ENCODE results near the gene INHBE. TPM values are rescaled to one million over a fixed set of nuclear protein-coding genes. Genes with fewer than 3 reads are reported as not detected.
A peak's percentile ranks its signal among the peaks of the same experiment; 100 is the strongest.

INHBE gene
- total RNA-seq, 1 experiment from 2014 or later: 0.78 TPM

DNA sequence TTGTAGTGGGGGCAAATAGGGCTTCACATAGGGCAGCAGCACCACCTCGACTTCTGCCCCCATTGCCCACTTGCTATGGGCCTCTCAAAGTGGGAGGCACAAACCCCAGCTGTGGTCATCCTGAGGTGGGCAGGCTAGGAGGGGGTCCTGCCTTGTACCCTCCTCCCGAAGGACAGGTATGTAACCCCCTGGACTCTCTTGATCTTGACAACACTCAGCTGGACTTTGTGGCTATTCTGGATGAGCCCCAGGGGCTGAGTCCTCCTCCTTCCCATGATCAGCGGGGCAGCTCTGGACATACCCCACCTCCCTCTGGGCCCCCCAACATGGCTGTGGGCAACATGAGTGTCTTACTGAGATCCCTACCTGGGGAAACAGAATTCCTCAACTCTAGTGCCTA lies 16.6 kb downstream of the INHBE start:
- in situ Hi-C loops (cut with HindIII; ENCODE audit: low sequenced_read_pairs): no loop called here
- no peak for DNase-seq (ENCODE audit: low spot score)

DNA sequence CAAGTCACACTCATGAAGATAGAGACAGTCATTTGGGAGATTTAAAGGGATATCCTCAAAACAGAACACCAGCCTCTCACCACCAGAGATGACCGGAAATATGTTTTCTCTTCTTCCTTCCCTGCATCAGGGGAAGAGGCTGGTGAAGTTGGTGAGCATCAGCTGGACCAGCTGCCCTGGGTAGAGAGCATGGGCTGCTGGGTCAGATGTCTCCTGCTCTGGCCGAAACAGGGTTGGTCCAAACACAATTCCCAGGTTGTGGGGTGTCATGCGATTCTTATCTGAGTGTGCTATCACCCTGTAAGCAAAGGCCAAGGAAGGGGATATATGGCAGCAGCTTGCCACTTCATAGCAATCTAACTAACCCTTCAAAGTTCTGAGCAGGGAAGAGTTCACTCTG lies 17.3 kb downstream of the INHBE start:
- in situ Hi-C loops (cut with HindIII; ENCODE audit: low sequenced_read_pairs): no loop called here
- DNase-seq (ENCODE audit: low spot score): no peak

DNA sequence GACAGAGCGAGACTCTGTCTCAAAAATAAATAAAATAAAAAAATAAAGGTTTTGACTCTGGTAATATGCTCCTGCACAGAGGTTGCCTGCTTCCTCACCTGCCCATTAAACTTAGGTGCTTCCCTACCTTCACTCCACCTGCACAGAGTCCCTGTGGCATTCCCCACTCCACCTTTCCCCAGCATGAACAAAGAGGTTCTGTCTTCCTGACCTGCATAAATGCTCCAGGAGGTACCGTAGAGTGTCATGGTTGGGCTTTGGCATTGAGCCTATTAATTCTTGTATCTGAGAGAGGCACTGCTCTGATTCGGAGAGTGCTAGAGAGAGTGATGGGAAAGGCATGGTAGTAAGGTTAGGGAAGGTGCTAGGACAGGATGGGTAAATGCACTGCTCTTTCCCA lies 18.3 kb downstream of the INHBE start:
- peak; percentile 41 for DNase-seq (ENCODE audit: low spot score)
- in situ Hi-C loops (cut with HindIII; ENCODE audit: low sequenced_read_pairs): no loop called here

DNA sequence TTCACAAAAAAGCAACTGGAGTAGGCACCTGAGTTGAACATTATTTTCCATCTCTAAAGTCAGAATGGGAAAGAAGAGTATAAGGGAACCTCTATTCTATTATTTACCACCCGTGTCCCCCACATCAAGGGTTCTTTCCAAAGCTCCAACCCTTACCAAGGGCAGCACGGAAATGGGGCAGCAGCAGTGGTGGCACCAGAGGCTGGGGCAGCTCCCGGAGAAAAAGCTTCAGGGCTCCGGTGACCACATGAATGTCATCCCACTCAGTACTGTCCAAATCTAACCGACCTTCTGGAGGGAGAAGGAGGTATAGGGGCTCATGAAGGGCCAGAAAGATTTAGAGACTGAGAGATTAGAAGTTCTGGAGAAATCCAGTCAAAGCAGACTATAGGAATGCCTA lies 18.8 kb downstream of the INHBE start:
- in situ Hi-C loops (cut with HindIII; ENCODE audit: low sequenced_read_pairs): no loop called here
- no peak for DNase-seq (ENCODE audit: low spot score)

DNA sequence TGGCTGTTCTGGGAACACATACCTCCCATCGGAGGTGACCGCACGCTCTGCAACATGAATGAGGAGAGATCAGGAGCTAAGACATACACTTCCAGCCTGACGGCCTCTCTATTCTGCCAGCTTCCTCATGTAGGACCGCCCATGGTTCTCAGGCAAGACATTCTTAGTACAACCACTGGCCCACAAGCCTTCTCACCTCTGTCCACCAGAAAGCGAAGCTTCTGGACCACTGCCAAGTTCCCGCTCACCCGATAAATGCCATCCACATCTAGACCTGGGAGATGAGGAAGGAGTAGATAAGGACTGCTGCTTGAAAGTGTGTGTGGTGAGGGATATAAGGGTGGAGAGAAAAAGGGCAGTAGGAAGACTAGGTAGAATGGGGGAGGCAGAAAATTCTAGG lies 19.3 kb downstream of the INHBE start:
- in situ Hi-C loops (cut with HindIII; ENCODE audit: low sequenced_read_pairs): no loop called here
- no peak for DNase-seq (ENCODE audit: low spot score)

DNA sequence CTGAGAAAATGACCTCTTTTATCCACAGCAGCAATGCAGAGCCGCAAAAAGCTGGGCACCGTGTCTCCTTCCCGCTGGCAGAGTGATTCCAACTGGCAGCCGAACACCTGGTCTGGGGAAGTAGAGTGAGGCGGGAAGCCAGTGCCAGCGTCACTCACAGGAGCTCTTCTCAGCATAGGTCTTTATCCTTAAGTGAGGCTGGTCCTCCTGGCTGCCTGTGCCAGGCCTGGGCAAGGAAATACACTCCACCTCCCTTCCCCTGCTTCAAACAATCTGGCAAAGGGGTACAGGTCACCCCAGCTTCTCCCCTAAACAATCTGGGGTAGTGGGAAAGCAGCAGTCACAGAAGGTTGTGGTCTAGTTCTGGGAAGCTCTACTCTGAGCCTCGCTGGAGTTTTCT lies 19.8 kb downstream of the INHBE start:
- in situ Hi-C loops (cut with HindIII; ENCODE audit: low sequenced_read_pairs): no loop called here
- DNase-seq (ENCODE audit: low spot score): peak; percentile 85

DNA sequence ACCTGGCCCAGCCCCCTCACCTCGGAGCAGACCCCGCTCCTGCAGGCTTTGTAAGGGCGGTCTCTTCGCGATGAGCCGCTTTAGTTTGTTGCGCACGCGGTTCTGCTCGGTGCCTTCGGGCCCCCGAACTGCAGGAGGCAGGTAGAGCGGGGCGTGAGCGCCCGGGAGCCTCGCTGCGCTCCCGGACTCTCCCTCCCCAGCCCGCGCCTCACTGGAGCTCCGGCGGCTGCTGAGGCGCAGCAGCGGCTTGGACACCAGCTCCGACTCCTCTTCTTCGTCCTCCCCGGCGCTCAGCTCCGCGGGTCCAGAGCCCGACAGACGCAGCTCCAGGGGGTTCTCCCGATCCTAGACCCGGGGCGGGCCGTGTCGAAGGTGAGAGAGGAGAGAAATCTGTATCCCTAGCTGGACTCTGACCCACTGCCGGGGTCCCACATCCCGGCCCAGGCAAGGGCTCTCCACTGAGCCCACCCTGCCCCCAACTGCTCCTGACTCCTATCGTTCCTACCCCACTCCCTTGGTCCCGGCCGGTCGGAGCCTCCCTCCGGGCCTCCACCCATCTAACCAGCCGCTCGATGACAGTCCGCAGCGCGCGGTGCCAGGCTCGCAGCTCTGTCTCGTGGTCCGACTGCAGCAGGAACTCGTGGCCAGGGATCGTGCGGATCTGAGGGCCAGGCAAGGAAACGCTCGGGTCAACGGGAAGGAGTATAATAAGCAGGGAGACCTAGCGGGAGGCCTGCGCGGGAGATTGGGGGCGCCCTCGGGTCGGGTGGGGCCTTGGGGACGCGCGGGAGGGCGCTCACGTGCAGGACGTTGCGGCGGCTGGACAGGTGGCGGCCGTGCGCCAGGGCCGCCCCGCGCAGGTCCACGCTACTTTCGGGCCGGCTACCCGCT lies 20.4 kb downstream of the INHBE start:
- peak; percentile 49 for DNase-seq (ENCODE audit: low spot score)
- in situ Hi-C loops (cut with HindIII; ENCODE audit: low sequenced_read_pairs): no loop called here

DNA sequence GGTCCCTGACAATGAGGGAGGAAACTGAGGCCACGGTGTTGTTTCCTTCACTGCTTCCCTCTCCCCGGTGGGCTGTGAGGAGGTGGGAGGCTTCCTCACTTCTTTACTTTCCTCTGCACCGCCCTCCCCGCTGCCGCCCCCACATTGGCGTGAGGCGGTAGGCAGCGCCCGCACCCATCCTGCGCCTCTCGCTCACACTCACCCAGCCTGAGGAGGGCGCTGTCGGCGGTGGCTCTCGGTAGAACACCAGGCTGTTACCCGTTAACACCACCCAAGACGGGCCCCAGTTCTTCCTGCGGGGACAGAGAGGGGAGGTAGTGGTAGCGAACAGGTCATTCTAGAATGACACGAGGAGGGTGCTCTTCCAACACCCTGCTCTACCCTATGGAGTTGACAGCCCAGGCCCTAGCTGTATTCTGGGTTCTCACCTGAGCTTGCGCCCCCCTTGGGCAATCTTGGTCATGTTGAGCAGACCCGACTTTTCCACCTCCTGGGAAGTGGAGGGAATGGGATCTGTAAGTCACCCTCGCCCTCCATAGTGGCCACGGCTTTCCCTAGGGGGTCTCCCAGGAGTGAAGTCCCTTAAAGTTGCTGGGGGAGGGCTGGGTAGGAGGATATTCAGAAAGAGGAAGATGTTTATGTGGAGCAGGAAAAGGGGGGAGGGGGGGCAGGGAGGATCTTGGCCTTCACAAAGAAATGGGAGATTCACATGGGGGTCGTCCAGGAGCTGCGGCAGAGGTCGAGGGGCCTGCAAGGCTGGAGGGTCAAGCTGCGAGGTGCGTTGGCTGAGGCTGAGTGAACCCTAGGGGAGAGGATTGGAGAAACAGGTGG lies 21.3 kb downstream of the INHBE start:
- no peak for DNase-seq (ENCODE audit: low spot score)
- in situ Hi-C loops (cut with HindIII; ENCODE audit: low sequenced_read_pairs): no loop called here

DNA sequence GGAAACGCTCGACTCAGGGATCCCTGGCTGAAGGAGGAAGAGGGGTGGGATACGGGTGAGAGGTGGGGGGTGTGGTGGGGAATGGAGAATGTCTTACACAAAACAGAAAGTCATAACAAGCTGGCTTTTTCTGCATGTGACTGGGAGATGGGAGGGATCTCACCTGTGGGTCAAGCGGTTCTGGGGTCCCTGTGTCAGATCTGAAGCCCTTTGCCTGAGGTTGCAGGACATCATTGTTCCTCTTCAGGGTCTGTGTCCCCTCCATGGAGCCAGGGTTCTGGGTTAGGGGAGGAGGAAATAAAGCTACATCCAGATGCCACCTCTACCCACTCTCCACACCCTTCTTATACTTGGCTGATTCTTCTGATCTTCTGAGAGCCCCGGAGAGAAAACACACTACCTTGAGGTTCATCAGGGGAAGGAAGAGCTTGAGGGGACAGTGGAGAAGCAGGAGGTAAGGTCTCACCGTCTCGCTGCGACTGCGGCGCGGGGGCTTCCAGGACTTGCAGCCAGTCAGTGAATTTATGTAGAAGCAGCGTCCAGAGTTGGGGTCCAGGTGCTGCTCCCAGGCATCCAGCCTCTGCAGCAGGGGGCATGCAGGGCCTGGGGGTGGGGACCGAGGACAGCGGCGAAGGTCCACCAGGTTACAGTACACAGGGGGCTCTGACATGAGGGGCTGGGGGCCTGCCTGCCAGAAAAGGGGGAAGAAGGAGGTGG lies 22.0 kb downstream of the INHBE start:
- no peak for DNase-seq (ENCODE audit: low spot score)
- in situ Hi-C loops (cut with HindIII; ENCODE audit: low sequenced_read_pairs): no loop called here

DNA sequence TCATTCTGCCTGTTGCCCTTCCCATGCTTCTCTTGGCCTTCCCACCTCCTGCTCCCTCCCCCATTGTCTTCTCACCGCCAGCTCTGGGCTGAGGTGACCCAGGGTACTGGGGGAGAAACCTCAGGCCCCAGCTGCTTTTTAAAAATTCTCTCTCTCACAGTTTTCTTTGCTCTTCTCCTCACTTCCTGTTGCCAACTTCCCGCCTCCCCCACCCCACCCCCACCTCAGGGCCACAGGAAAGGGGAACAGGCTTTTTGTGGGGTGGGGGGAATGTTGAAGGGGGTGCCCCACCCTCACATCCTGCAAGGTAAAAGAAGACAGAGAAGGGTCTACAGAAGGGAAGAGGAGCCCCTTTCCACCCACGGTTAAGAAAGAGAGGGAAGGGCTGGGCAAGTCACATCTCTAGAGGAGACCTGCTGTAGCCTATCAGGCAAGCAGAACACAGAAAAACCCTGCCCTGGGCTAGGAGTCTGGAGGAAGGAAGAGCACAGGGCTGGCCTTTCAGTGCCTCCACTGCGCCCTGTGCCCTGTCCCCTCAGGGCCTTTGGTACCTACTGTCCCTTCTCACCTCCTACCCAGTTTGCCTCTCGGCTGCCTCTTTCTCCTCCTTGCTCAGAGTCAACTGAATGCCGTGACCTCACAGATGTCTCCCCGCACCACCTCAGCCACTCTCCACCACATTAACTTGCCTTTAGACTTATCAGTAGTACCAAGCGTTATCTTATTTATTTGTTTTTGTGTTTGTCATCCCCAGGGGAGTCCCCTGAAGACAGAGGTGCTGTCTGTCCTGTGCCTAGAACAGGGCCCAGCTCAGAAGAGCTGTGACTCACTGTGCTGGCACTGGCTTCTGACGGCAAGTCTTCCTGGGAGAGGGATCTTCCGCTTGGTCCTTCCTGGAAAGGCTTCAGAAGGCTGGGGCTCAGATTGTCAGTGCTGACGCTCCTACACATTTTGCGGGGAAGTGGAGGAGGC lies 22.9 kb downstream of the INHBE start:
- no peak for DNase-seq (ENCODE audit: low spot score)
- in situ Hi-C loops (cut with HindIII; ENCODE audit: low sequenced_read_pairs): no loop called here

DNA sequence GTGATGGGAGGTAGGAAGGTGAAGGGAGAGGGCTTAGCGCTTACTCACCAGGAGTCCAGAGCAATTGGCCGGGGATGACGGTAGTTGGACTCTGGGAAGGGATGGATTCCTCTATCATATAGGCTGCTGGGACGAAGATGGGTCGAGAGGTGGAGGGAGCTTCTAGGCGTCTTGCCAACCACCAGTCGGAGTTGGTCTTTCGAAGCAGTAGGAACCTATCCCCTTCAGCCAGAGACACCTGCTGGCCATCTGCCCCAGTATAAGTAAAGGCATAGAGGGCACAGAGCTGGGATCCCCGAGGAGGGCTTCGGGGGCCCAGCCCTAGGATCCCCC lies 23.9 kb downstream of the INHBE start:
- DNase-seq (ENCODE audit: low spot score): no peak
- in situ Hi-C loops (cut with HindIII; ENCODE audit: low sequenced_read_pairs): no loop called here

DNA sequence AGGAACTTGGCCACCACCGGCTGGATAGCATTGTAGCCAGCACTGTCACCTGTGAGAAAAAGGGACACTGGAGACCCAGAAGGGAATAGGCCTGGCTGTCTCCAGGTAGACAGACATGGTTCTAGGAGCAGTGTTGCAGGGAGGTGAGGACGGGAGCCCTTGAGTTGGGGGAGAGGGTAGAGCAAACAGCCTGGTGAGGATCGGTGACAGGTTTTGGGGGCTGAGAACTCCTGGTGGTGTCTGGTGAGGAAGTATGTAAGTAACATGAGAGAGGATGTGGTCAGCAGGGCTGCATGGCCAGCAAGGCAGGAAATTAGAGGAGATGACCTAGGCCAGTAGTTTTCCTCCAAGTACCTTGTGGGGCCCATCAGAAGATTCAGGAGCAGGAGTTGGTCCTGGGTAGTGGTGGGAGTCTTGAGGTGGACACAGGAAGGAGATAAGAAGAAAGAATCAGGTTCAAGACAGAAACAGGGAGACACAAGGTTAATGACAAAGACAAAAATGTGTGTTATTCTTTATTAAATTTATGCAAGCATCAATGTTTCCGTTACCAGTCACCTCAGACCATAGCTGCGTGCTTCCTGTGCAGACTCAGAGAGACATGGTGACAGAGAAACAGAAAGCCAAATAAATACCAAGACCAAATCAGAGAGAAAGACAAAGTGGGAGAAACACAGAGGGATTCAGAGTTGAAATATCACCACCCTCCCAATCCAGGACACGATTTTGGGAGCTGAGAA lies 24.4 kb downstream of the INHBE start, which contains the start of gene ARHGAP9:
Gene ARHGAP9, minus strand, starts transcription at position 491 of the 740 bp plus-strand sequence. Its CDS starts 460 bp downstream, at position 31.
- in situ Hi-C loops (cut with HindIII; ENCODE audit: low sequenced_read_pairs): no loop called here
- DNase-seq (ENCODE audit: low spot score): no peak

DNA sequence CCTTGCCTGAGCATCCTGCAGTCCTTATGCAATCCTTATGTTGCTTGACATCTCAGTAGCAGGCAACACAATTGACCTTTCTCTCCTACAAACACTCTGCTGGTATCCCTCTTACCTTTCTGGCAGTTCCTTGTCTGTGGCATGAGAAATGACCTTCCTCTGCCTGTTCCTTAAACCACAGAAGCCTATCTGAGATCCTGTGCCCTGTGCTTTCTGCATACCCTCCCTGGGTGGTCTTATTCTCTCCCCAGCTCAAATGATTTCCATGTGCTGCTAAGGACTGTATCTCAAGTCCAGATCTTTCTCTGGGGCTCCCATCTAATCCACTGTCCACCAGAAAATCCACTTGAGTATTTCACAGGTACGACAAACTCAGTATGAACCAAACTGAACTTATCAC lies 26.6 kb downstream of the INHBE start:
- DNase-seq (ENCODE audit: low spot score): no peak
- in situ Hi-C loops (cut with HindIII; ENCODE audit: low sequenced_read_pairs): no loop called here

DNA sequence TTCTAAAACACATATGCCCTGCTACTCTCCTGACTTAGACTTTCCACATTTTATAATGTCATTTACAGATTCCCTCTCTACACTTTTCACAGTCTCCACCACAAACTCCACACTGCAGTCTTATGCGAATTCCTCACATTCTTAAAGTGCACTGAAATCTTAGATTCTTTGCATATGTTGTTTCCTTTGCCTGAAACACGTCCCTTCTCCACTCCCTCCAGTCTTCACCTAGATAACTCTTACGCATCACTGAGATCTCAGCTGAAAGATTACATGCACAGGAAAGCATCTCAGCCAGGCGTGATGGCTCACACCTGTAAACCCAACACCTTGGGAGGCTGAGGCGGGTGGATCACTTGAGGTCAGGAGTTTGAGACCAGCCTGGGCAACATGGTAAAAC lies 28.4 kb downstream of the INHBE start:
- in situ Hi-C loops (cut with HindIII; ENCODE audit: low sequenced_read_pairs): no loop called here
- no peak for DNase-seq (ENCODE audit: low spot score)

DNA sequence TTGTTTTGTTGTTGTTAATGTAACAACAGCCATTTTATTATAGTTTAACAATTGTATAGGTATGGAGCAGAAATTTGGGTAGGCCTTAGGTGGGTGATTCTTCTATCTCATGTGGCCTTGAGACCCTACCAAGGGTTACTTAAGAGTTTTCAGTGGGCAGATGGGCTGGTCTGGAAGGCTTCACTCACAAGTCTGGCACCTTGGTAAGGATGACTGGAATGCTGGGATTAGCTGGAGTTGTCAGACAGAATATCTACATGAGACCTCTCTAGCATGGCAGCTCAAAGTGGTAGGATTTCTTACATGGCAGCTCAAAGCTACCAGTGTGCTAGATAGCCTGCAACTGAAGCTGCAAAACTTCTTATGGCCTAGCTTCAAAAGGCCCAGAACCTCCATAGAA lies 30.6 kb downstream of the INHBE start:
- in situ Hi-C loops (cut with HindIII; ENCODE audit: low sequenced_read_pairs): no loop called here
- no peak for DNase-seq (ENCODE audit: low spot score)

DNA sequence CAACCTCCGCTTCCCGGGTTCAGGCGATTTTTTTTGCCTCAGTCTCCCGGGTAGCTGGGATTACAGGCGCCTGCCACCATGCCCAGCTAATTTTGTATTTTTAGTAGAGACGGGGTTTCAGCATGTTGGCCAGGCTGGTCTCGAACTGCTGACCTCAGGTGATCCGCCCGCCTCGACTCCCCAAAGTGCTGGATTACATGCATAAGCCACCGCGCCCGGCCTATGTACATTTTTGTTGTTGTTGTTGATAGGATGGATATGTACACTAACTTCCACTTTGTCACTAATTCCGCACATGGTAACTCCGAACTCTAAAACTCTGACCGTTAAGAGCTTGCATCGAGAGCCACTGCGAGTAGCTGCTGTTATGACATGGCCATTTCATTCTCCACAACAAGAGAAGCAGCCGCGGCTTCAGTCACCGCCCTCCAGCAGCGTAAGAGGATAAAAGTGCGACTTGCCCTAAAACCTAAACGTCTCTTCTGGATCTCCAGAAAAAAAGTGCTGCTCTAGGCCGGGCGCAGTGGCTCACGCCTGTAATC lies 32.0 kb downstream of the INHBE start:
- in situ Hi-C loops (cut with HindIII; ENCODE audit: low sequenced_read_pairs): no loop called here
- no peak for DNase-seq (ENCODE audit: low spot score)

DNA sequence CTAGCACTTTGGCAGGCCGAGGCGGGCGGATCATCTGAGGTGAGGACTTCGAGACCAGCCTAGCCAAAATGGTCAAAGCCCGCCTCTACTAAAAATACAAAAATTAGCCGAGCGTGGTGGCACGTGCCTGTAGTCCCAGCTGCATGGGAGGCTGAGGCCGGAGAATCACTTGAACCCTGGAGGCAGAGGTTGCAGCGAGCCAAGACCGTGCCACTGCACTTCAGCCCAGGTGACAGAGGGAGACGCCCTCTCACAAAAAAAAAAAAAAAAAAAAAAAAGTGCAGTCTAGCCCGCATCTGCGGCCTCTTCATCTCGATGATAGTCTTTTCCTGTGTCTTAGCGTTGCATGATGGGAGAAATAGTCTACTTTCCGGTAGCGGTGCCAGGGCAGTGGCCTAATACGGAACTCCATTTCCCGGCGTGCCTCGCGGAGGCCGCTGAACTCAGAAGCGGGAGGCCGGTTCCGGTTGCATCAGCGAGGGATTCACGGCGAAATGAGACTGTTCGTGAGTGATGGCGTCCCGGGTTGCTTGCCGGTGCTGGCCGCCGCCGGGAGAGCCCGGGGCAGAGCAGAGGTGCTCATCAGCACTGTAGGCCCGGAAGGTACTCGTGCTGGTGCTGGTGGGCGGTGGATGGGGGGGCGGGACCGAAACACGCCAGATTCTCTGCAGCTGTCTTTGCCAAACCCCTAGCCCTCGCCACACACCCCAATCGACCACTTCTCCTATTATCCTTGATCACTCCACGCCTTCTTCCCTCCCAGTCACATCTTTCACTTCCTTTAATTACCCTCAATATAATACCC lies 32.7 kb downstream of the INHBE start, which contains the start of gene MARS1:
Gene MARS1, plus strand, starts transcription at position 472 of the 805 bp plus-strand sequence. Its CDS starts 23 bp downstream, at position 495.
- peak; percentile 98 for DNase-seq (ENCODE audit: low spot score)
- in situ Hi-C loops (cut with HindIII; ENCODE audit: low sequenced_read_pairs): no loop called here
